ENCODE measurements around the gene PRMT1.
"Not testable (repeated sequence)": the region's sequence is repeated elsewhere in the genome, so short reads cannot be mapped to it uniquely, and the experiment has no call there.

Gene PRMT1

DNA sequence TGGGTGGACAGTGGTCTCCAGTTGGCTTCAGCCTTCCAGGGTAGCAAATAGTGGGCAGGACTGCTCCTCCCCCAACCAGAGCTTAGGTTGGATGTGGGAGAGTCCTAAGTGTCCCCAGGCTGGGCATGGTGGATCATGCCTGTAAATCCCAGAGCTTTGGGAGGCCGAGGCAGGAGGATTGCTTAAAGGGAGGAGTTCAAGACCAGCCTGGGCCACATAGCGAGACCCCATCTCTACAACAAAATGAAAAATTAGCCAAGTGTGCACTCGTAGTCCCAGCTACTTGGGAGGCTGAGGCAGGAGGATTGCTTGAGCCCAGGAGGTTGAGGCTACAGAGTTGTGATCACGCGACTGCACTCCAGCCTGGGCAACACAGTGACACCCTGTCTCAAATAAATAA, 44.5 kb upstream of the PRMT1 start:
- Histone ChIP-seq H3K9ac (ENCODE audit: low read depth, low read length, poor library complexity) (no peak overlapping the region), H3K4me1 (ENCODE audit: control insufficient read depth in 2 of 2, insufficient read depth in 1 of 2, low read depth in 1 of 2, low read length in 2 of 2) (peaks cover 13% of the 10 kb centered on the region in 2 donors), H3K18ac (ENCODE audit: low read length) (no peak overlapping the region), H4K8ac (ENCODE audit: low read depth, low read length) (no peak overlapping the region), H2BK12ac (ENCODE audit: low read length) (no peak overlapping the region), H2BK120ac (ENCODE audit: low read depth, low read length) (no peak overlapping the region), H3K14ac (ENCODE audit: low read length) (no peak overlapping the region), H3K36me3 (replicated peaks in 1 of 2; ENCODE audit: control insufficient read depth in 2 of 2, insufficient read depth in 2 of 2, low read length in 2 of 2) (peaks cover 4 to 27% of the 10 kb centered on the region in 2 donors), H2BK5ac (ENCODE audit: low read length) (no peak overlapping the region), H3K23ac (ENCODE audit: low read depth, low read length, poor library complexity) (no peak overlapping the region), H2AFZ (ENCODE audit: low read length) (no peak overlapping the region), H3K4ac (ENCODE audit: low read length) (no peak overlapping the region), H4K91ac (ENCODE audit: low read depth, low read length, poor library complexity) (no peak overlapping the region), H3K27me3 (ENCODE audit: control insufficient read depth in 3 of 3, insufficient read depth in 3 of 3, low read depth in 1 of 3, low read length in 3 of 3) (no peaks in the 10 kb centered on the region), H2BK15ac (ENCODE audit: low read length) (no peak overlapping the region), H3K4me3 (ENCODE audit: low read length in 2 of 2) (no peak overlapping the region), H3K4me2 (ENCODE audit: insufficient read depth, low read length, poor library complexity, severe bottlenecking) (no peak overlapping the region), H3K9me3 (replicated peaks in 1 of 2; ENCODE audit: control insufficient read depth in 2 of 2, insufficient read depth in 1 of 2, low read depth in 1 of 2, low read length in 2 of 2) (no peaks in the 10 kb centered on the region), H2AK5ac (ENCODE audit: low read depth, low read length) (no peak overlapping the region), H3K27ac (replicated peaks; ENCODE audit: low read length) (no peak overlapping the region), H3K79me1 (ENCODE audit: low read depth, low read length) (no peaks in the 10 kb centered on the region)
- no peak for DNase-seq (ENCODE audit: low spot score)
- no CpG with 5 or more reads among the region's 5 CpGs for WGBS, 2 donors (ENCODE audit: extremely low coverage in 2 of 2, insufficient read length in 2 of 2, insufficient replicate concordance in 1 of 2)

DNA sequence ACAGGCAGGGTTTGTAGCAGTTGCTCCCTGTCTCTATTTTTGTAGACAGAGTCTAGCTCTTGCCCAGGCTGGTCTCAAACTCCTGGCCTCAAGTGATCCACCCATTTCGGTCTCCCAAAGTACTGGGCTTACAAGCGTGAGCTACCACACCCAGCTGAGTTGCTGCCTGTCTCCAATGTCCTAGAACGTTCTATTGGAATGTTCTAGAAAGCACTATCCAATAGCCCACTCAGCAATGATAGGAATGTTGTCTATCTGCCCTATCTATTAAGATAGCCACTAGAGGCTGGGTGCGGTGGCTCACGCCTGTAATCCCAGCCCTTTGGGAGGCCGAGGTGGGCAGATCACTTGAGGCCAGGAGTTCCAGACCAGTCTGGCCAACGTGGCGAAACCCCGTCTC, 43.8 kb upstream of the PRMT1 start:
- Histone ChIP-seq H3K4me1 (ENCODE audit: control insufficient read depth in 2 of 2, insufficient read depth in 1 of 2, low read depth in 1 of 2, low read length in 2 of 2) (peaks cover 19% of the 10 kb centered on the region in 2 donors), H3K4me3 (ENCODE audit: low read length in 2 of 2) (peak overlapping the region in 1 of 2 donors; percentile 5), H3K36me3 (replicated peaks in 1 of 2; ENCODE audit: control insufficient read depth in 2 of 2, insufficient read depth in 2 of 2, low read length in 2 of 2) (peaks cover 4 to 23% of the 10 kb centered on the region in 2 donors)
- H4K8ac ChIP-seq (ENCODE audit: low read depth, low read length); H3K9me3 ChIP-seq (replicated peaks in 1 of 2; ENCODE audit: control insufficient read depth in 2 of 2, insufficient read depth in 1 of 2, low read depth in 1 of 2, low read length in 2 of 2); DNase-seq (ENCODE audit: low spot score); H2AFZ ChIP-seq (ENCODE audit: low read length); H3K14ac ChIP-seq (ENCODE audit: low read length); H3K27me3 ChIP-seq (ENCODE audit: control insufficient read depth in 3 of 3, insufficient read depth in 3 of 3, low read depth in 1 of 3, low read length in 3 of 3); H2BK5ac ChIP-seq (ENCODE audit: low read length); H3K4me2 ChIP-seq (ENCODE audit: insufficient read depth, low read length, poor library complexity, severe bottlenecking); H3K4ac ChIP-seq (ENCODE audit: low read length); H3K23ac ChIP-seq (ENCODE audit: low read depth, low read length, poor library complexity); H2BK12ac ChIP-seq (ENCODE audit: low read length); H2BK15ac ChIP-seq (ENCODE audit: low read length); H2BK120ac ChIP-seq (ENCODE audit: low read depth, low read length); H3K27ac ChIP-seq (replicated peaks; ENCODE audit: low read length); H3K18ac ChIP-seq (ENCODE audit: low read length); H4K91ac ChIP-seq (ENCODE audit: low read depth, low read length, poor library complexity); H3K9ac ChIP-seq (ENCODE audit: low read depth, low read length, poor library complexity); H2AK5ac ChIP-seq (ENCODE audit: low read depth, low read length); H3K79me1 ChIP-seq (ENCODE audit: low read depth, low read length): not testable (repeated sequence)
- WGBS, 2 donors (ENCODE audit: extremely low coverage in 2 of 2, insufficient read length in 2 of 2, insufficient replicate concordance in 1 of 2), result no CpG with 5 or more reads among the region's 9 CpGs

GRCh38 chr19:49635530-49636232, 41.4 kb upstream of the PRMT1 start:
- H2AFZ ChIP-seq (ENCODE audit: low read length), result peak overlapping the region; percentile 5
- no peak overlapping the region for H3K4me2 ChIP-seq (ENCODE audit: insufficient read depth, low read length, poor library complexity, severe bottlenecking)
- H3K4ac ChIP-seq (ENCODE audit: low read length), result no peak overlapping the region
- H2AK5ac ChIP-seq (ENCODE audit: low read depth, low read length), result peak overlapping the region; percentile 90
- no peaks in the 10 kb centered on the region for H3K27me3 ChIP-seq (ENCODE audit: control insufficient read depth in 3 of 3, insufficient read depth in 3 of 3, low read depth in 1 of 3, low read length in 3 of 3)
- peak overlapping the region; percentile 96 for H3K18ac ChIP-seq (ENCODE audit: low read length)
- H2BK120ac ChIP-seq (ENCODE audit: low read depth, low read length), result no peak overlapping the region
- WGBS, 2 donors (ENCODE audit: extremely low coverage in 2 of 2, insufficient read length in 2 of 2, insufficient replicate concordance in 1 of 2), result no CpG with 5 or more reads among the region's 24 CpGs
- no peaks in the 10 kb centered on the region for H3K9me3 ChIP-seq (replicated peaks in 1 of 2; ENCODE audit: control insufficient read depth in 2 of 2, insufficient read depth in 1 of 2, low read depth in 1 of 2, low read length in 2 of 2)
- H4K91ac ChIP-seq (ENCODE audit: low read depth, low read length, poor library complexity), result no peak overlapping the region
- H3K14ac ChIP-seq (ENCODE audit: low read length), result no peak overlapping the region
- no peak overlapping the region for H4K8ac ChIP-seq (ENCODE audit: low read depth, low read length)
- H3K9ac ChIP-seq (ENCODE audit: low read depth, low read length, poor library complexity), result no peak overlapping the region
- H3K4me1 ChIP-seq (ENCODE audit: control insufficient read depth in 2 of 2, insufficient read depth in 1 of 2, low read depth in 1 of 2, low read length in 2 of 2), result peaks cover 23 to 29% of the 10 kb centered on the region in 2 donors
- H2BK15ac ChIP-seq (ENCODE audit: low read length), result no peak overlapping the region
- DNase-seq (ENCODE audit: low spot score), result no peak
- H2BK12ac ChIP-seq (ENCODE audit: low read length), result peak overlapping the region; percentile 90
- peak overlapping the region; percentile 93 for H2BK5ac ChIP-seq (ENCODE audit: low read length)
- peaks cover 0 to 5% of the 10 kb centered on the region in 2 donors for H3K36me3 ChIP-seq (replicated peaks in 1 of 2; ENCODE audit: control insufficient read depth in 2 of 2, insufficient read depth in 2 of 2, low read length in 2 of 2)
- H3K4me3 ChIP-seq (ENCODE audit: low read length in 2 of 2), result no peak overlapping the region
- H3K23ac ChIP-seq (ENCODE audit: low read depth, low read length, poor library complexity), result no peak overlapping the region
- H3K27ac ChIP-seq (replicated peaks; ENCODE audit: low read length), result peak overlapping the region; percentile 32
- H3K79me1 ChIP-seq (ENCODE audit: low read depth, low read length), result no peaks in the 10 kb centered on the region

- Histone ChIP-seq H2BK12ac (ENCODE audit: low read length) (peak overlapping the region; percentile 90), H3K9ac (ENCODE audit: low read depth, low read length, poor library complexity) (no peak overlapping the region), H3K36me3 (replicated peaks in 1 of 2; ENCODE audit: control insufficient read depth in 2 of 2, insufficient read depth in 2 of 2, low read length in 2 of 2) (no peaks in the 10 kb centered on the region), H4K91ac (ENCODE audit: low read depth, low read length, poor library complexity) (peak overlapping the region; percentile 79), H2BK5ac (ENCODE audit: low read length) (peak overlapping the region; percentile 93), H2AFZ (ENCODE audit: low read length) (peak overlapping the region; percentile 5), H2BK120ac (ENCODE audit: low read depth, low read length) (no peak overlapping the region), H3K79me1 (ENCODE audit: low read depth, low read length) (no peaks in the 10 kb centered on the region), H3K23ac (ENCODE audit: low read depth, low read length, poor library complexity) (peak overlapping the region; percentile 10), H4K8ac (ENCODE audit: low read depth, low read length) (peak overlapping the region; percentile 78), H2BK15ac (ENCODE audit: low read length) (peak overlapping the region; percentile 89), H3K18ac (ENCODE audit: low read length) (peak overlapping the region; percentile 96), H3K4me1 (ENCODE audit: control insufficient read depth in 2 of 2, insufficient read depth in 1 of 2, low read depth in 1 of 2, low read length in 2 of 2) (peaks cover 23 to 35% of the 10 kb centered on the region in 2 donors), H3K4ac (ENCODE audit: low read length) (peak overlapping the region; percentile 44), H3K14ac (ENCODE audit: low read length) (peak overlapping the region; percentile 97), H3K4me2 (ENCODE audit: insufficient read depth, low read length, poor library complexity, severe bottlenecking) (peak overlapping the region; percentile 4), H2AK5ac (ENCODE audit: low read depth, low read length) (peak overlapping the region; percentile 90), H3K27ac (replicated peaks; ENCODE audit: low read length) (peak overlapping the region; percentile 35), H3K9me3 (replicated peaks in 1 of 2; ENCODE audit: control insufficient read depth in 2 of 2, insufficient read depth in 1 of 2, low read depth in 1 of 2, low read length in 2 of 2) (no peaks in the 10 kb centered on the region), H3K27me3 (ENCODE audit: control insufficient read depth in 3 of 3, insufficient read depth in 3 of 3, low read depth in 1 of 3, low read length in 3 of 3) (no peaks in the 10 kb centered on the region), H3K4me3 (ENCODE audit: low read length in 2 of 2) (no peak overlapping the region)
- no peak for DNase-seq (ENCODE audit: low spot score)
- no CpG with 5 or more reads among the region's 30 CpGs for WGBS, 2 donors (ENCODE audit: extremely low coverage in 2 of 2, insufficient read length in 2 of 2, insufficient replicate concordance in 1 of 2)
These were observed 40.7 kb upstream of the PRMT1 start for GRCh38 chr19:49636233-49636932.

Data from neuronal stem cell (in vitro differentiated cells).